K562 treated with DMSO at 1 percent for 24 hours (cell line): ENCODE measurements around the gene CDK5RAP1. TPM values are rescaled to one million over a fixed set of nuclear protein-coding genes. Genes with fewer than 3 reads are reported as not detected.

Source experiments
- total RNA-seq: library from RNA; unstranded; fragments of 300-600 nt; gene quantifications from 2 replicates; pipeline ENCODE4 v1.2.3, GENCODE V29; 2022; ENCODE audit warnings: low read depth; ENCODE audit not compliant: insufficient read depth

Gene CDK5RAP1
- total RNA-seq, result 35.7 and 40.2 TPM in 2 replicates

DNA sequence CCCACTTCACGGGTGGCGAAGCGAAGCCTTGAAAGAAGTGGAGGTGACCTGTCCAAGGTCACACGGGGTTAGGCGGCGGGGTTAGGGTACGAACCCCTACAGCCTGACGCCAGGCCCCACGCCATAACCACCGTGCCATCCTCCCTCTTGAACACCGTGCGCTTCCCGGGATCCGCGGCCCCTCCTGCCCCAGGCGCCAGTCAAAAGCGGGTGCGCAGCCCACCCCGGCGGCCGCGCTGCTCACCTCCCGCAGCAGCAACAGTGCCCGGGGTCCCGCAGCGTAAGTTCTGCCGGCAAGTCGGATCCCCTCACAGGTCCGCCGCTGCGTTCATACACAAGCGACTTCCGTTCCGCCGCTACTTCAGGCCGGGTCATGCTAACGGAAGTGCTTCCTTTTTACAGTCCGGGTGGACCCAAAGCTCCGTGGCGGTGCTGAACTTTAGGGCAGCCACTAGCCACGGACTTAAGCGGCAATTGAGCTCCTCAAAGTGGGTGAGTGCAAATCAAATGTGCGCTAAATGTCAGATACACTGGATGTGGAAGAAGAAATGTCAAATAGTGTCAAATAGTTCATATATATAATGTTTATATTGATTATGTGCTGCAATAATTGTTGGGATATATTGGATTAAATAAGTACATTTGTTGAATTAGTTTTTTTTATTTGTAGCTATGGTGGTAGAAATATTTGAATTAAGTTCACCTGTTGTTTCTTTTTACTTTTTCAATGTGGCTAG, at the start of gene CDK5RAP1:
CDK5RAP1 (minus strand) TSS at position 336 of the 737 bp plus-strand sequence. CDS start 4,455 bp downstream, outside the sequence.

DNA sequence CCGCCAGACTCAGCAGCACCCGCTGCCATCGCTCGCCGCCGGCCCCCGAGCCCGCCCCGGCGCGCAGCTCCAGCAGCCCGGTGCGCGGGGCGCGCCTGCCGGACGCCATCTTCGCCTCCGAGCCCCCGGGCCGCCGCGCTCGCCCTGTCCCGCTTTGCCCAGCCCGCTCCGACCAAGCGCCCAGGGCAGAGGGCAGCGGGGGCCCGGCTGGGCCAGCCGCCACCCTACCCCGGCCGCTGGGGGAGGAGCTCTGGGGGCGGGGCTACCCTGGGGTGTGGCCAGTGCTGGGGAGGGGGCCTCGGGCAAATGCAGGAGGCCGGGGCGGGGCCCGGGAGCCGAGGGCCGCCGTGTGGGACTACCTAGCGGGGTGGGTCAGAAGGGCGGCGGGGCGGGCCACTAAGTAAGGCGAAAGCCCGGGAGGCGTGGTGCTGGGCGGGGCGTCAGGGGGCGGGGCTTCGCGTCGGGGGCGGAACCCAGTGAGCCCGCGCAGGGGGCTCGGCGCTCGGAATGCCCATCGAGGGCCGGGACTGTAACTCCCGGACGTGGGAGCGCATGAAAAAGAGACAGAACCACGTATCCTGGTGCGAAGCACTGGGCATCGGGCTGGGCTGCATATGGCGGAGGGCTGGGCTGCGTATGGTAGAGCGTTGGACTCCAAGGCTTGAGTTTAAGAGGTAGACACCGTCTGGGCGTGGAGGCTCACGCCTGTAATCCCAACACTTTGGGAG, 42.4 kb upstream of the CDK5RAP1 start, which contains the start of gene SNTA1:
SNTA1 (minus strand) TSS at position 252 of the 728 bp plus-strand sequence; CDS start at position 109, 143 bp downstream.

Other genes starting within 250 kb of the CDK5RAP1 start
- not detected in 2 replicates for gene BPIFA2, start 233.4 kb downstream of the CDK5RAP1 start, total RNA-seq
- not detected in 2 replicates for gene BPIFA3, start 184.2 kb downstream of the CDK5RAP1 start, total RNA-seq
- gene BPIFA1, start 165.5 kb downstream of the CDK5RAP1 start, total RNA-seq, result not detected in 2 replicates
- not detected in 2 replicates for gene BPIFB1, start 118.3 kb downstream of the CDK5RAP1 start, total RNA-seq
- 25.5 and 25.9 TPM in 2 replicates for gene SNTA1, start 42.2 kb upstream of the CDK5RAP1 start, total RNA-seq
- 19.8 and 28.5 TPM in 2 replicates for gene CBFA2T2, start 88.6 kb upstream of the CDK5RAP1 start, total RNA-seq